ENCODE measurements around the gene LCN6. TPM values are rescaled to one million over a fixed set of nuclear protein-coding genes. Genes with fewer than 3 reads are reported as not detected.

The LCN6 gene
- total and polyA plus RNA-seq, 2 of the 13 experiments (the other 11 are each of a cell fraction or from before 2014, with no cell fraction given) = not detected

- no peak for TF ChIP-seq CEBPZ (IDR thresholded peaks at IDR 0.05; ENCODE audit: low read length)
- TF ChIP-seq RFX5 (IDR thresholded peaks at IDR 0.05; ENCODE audit: low read depth, low read length) = no peak
- no peak for TF ChIP-seq ZBTB26 (CRISPR knock-in tag; IDR thresholded peaks at IDR 0.05; ENCODE audit: borderline replicate concordance)
- no peak for TF ChIP-seq NR0B2 (CRISPR knock-in tag; IDR thresholded peaks at IDR 0.05)
- TF ChIP-seq PITX1 (CRISPR knock-in tag; IDR thresholded peaks at IDR 0.05) = peak; percentile 30; the same call in 1 of the 2 replicates
- no peak for TF ChIP-seq NCOA5 (CRISPR knock-in tag; IDR thresholded peaks at IDR 0.05)
- TF ChIP-seq ZNF570 (CRISPR knock-in tag; IDR thresholded peaks at IDR 0.05; ENCODE audit: borderline replicate concordance) = no peak
- TF ChIP-seq ZNF710 (CRISPR knock-in tag; IDR thresholded peaks at IDR 0.05; ENCODE audit: borderline replicate concordance) = no peak
- no peak for TF ChIP-seq TFAP4 (IDR thresholded peaks at IDR 0.05; ENCODE audit: borderline replicate concordance, low read depth)
- TF ChIP-seq ZBTB25 (CRISPR knock-in tag; IDR thresholded peaks at IDR 0.05) = no peak
- TF ChIP-seq SNAPC2 (CRISPR knock-in tag; IDR thresholded peaks at IDR 0.05) = no peak
- TF ChIP-seq MLX (CRISPR knock-in tag; IDR thresholded peaks at IDR 0.05) = no peak
- no peak for TF ChIP-seq THRA (CRISPR knock-in tag; IDR thresholded peaks at IDR 0.05; ENCODE audit: borderline replicate concordance)
- TF ChIP-seq KDM1A (CRISPR knock-in tag; IDR thresholded peaks at IDR 0.05) = no peak
- TF ChIP-seq YEATS2 (CRISPR knock-in tag; IDR thresholded peaks at IDR 0.05; ENCODE audit: borderline replicate concordance) = no peak
- no peak for TF ChIP-seq ZBTB37 (CRISPR knock-in tag; IDR thresholded peaks at IDR 0.05)
- no peak for TF ChIP-seq ISL2 (CRISPR knock-in tag; IDR thresholded peaks at IDR 0.05)
Measured at GRCh38 chr9:136777359-136777758, 29.0 kb upstream of the LCN6 start (continued).
